WTC11 (cell line): ENCODE measurements around the gene GLT8D1. TPM values are rescaled to one million over a fixed set of nuclear protein-coding genes. Genes with fewer than 3 reads are reported as not detected.

Experiments
- ATAC-seq: fragments of 200-7000 bp; cut with Tn5 transposase; 2 replicates; pipeline ENCODE4 v1.10.0; 2021; ENCODE audit warnings: mild to moderate bottlenecking, moderate library complexity
- CTCF ChIA-PET: fragments of 300-600 bp; sonication (Branson Sonifier 250); formaldehyde crosslinking; loops from one replicate; lab custom pipeline; 2021; ENCODE audit warnings: antibody characterized with exemption; lab: Charles Lee
- POLR2A ChIA-PET: fragments of 350-600 bp; sonication (Branson Sonifier 250); formaldehyde crosslinking; loops from one replicate; lab custom pipeline; 2021; ENCODE audit warnings: antibody characterized with exemption; lab: Charles Lee
- DNase-seq: peaks from one replicate; pipeline ENCODE4 v3.0.0; 2021; ENCODE audit warnings: low spot score
- H3K27ac Mint-ChIP-seq: 2 replicates; pipeline ENCODE4 v1.8.0; 2021; ENCODE audit warnings: mixed read lengths
- H3K27me3 Mint-ChIP-seq: 2 replicates; pipeline ENCODE4 v1.8.0; 2021; ENCODE audit warnings: low read depth, mild to moderate bottlenecking, moderate library complexity, mixed read lengths
- H3K36me3 Mint-ChIP-seq: 2 replicates; pipeline ENCODE4 v1.8.0; 2021; ENCODE audit warnings: mixed read lengths
- H3K4me1 Mint-ChIP-seq: 2 replicates; pipeline ENCODE4 v1.8.0; 2022; ENCODE audit warnings: mixed read lengths
- H3K4me3 Mint-ChIP-seq: 2 replicates; pipeline ENCODE4 v1.8.0; 2021; ENCODE audit warnings: mild to moderate bottlenecking, moderate library complexity, mixed read lengths
- H3K9me3 Mint-ChIP-seq: 2 replicates; pipeline ENCODE4 v1.8.0; 2021; ENCODE audit warnings: mixed read lengths
- ATF2 ChIP-seq: sonication (generic); formaldehyde crosslinking; IDR thresholded peaks from 2 replicates; pipeline ENCODE4 v1.8.1; 2022; ENCODE audit warnings: low read depth, missing genetic modification reagents, borderline replicate concordance
- ATF6 ChIP-seq: sonication (generic); formaldehyde crosslinking; IDR thresholded peaks from 2 replicates; pipeline ENCODE4 v1.8.1; 2023; ENCODE audit warnings: mild to moderate bottlenecking, missing genetic modification reagents
- E2F5 ChIP-seq: sonication (generic); formaldehyde crosslinking; IDR thresholded peaks from 2 replicates; pipeline ENCODE4 v1.8.1; 2022; ENCODE audit warnings: mild to moderate bottlenecking, moderate library complexity, missing genetic modification reagents
- EMX1 ChIP-seq: fragments of 250-450 bp; sonication (Bioruptor Pico); IDR thresholded peaks from 2 replicates; pipeline ENCODE4 v1.8.0; 2021; ENCODE audit warnings: mild to moderate bottlenecking
- FOXK1 ChIP-seq: sonication (generic); formaldehyde crosslinking; IDR thresholded peaks from 2 replicates; pipeline ENCODE4 v1.8.0; 2022; ENCODE audit warnings: mild to moderate bottlenecking, moderate library complexity, missing genetic modification reagents
- JAZF1 ChIP-seq: fragments of 250-450 bp; sonication (Bioruptor Pico); IDR thresholded peaks from 2 replicates; pipeline ENCODE4 v1.9.0; 2021; ENCODE audit warnings: moderate library complexity, mild to moderate bottlenecking, inconsistent platforms
- NFYB ChIP-seq: sonication (generic); formaldehyde crosslinking; conservative IDR thresholded peaks from 2 replicates; pipeline ENCODE4 v1.8.0; 2022; ENCODE audit warnings: low read depth, missing genetic modification reagents
- TEAD1 ChIP-seq: sonication (generic); formaldehyde crosslinking; IDR thresholded peaks from 2 replicates; pipeline ENCODE4 v1.8.0; 2022; ENCODE audit warnings: mild to moderate bottlenecking, missing genetic modification reagents
- TP53 ChIP-seq: sonication (generic); formaldehyde crosslinking; IDR thresholded peaks from 2 replicates; pipeline ENCODE4 v1.8.1; 2023; ENCODE audit warnings: mild to moderate bottlenecking, missing genetic modification reagents
- USF1 ChIP-seq: sonication (generic); formaldehyde crosslinking; IDR thresholded peaks from 2 replicates; pipeline ENCODE4 v1.8.0; 2022; ENCODE audit warnings: mild to moderate bottlenecking, missing genetic modification reagents
- ZBTB21 ChIP-seq: sonication (generic); formaldehyde crosslinking; IDR thresholded peaks from 2 replicates; pipeline ENCODE4 v1.8.1; 2023; ENCODE audit warnings: mild to moderate bottlenecking, missing genetic modification reagents, borderline replicate concordance
- ZMAT4 ChIP-seq: fragments of 250-450 bp; sonication (Bioruptor Pico); IDR thresholded peaks from 2 replicates; pipeline ENCODE4 v1.9.0; 2021; ENCODE audit warnings: mild to moderate bottlenecking
- ZSCAN18 ChIP-seq: fragments of 250-450 bp; sonication (Bioruptor Pico); IDR thresholded peaks from 2 replicates; pipeline ENCODE4 v2.1.2; 2022; ENCODE audit warnings: mild to moderate bottlenecking, moderate library complexity
- total RNA-seq: library from RNA; stranded (reverse); gene quantifications from 3 replicates; pipeline ENCODE4 v1.2.3, GENCODE V29; 2021
- TF ChIP-seq, protein P1 (sequence below): sonication (generic); formaldehyde crosslinking; IDR thresholded peaks from 2 replicates; pipeline ENCODE4 v1.8.0; 2023; ENCODE audit warnings: missing genetic modification reagents, mild to moderate bottlenecking, borderline replicate concordance
- TF ChIP-seq, protein P2 (sequence below): sonication (generic); formaldehyde crosslinking; IDR thresholded peaks from 2 replicates; pipeline ENCODE4 v1.8.0; 2022; ENCODE audit warnings: mild to moderate bottlenecking, missing genetic modification reagents

The GLT8D1 gene
- total RNA-seq, 1 experiment from 2014 or later, result 41.2 TPM

DNA sequence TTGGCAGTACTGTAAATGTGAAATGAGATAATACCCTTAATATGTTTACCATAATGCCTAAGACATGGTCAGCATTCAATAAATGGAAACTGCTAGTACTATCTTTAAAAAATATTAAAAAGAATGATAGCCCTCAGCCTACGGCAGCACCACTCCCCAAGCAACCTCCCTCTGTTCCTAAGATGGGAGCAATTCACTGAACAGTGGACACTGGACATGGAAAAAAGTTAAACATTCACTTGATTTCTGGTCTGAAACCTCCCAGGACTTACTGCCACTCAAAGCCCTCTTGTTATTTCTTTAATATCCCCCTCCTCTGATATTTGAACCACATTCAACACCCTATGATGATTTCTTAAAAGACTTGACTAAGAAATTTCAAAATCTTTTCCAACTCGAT, 38.1 kb upstream of the GLT8D1 start:
- Mint-ChIP-seq H3K27me3 (no peaks in the 10 kb centered on the region), H3K4me1 (no peaks in the 10 kb centered on the region), H3K9me3 (no peaks in the 10 kb centered on the region), H3K27ac (no peak overlapping the region), H3K4me3 (no peak overlapping the region), H3K36me3 (peaks cover 72% of the 10 kb centered on the region)
- CTCF ChIA-PET, result interaction anchor here (0.7 to 1.9 kb wide), 3 partner anchors 49 to 77 kb away, joined by 3 to 6 read pairs (median 4); no protein-coding TSS in a partner anchor
- no peak for DNase-seq
- ATAC-seq, result no peak
- no peak for TF ChIP-seq E2F5
- no peak for TF ChIP-seq TEAD1 (CRISPR knock-in tag)
- TF ChIP-seq, protein P1, sequence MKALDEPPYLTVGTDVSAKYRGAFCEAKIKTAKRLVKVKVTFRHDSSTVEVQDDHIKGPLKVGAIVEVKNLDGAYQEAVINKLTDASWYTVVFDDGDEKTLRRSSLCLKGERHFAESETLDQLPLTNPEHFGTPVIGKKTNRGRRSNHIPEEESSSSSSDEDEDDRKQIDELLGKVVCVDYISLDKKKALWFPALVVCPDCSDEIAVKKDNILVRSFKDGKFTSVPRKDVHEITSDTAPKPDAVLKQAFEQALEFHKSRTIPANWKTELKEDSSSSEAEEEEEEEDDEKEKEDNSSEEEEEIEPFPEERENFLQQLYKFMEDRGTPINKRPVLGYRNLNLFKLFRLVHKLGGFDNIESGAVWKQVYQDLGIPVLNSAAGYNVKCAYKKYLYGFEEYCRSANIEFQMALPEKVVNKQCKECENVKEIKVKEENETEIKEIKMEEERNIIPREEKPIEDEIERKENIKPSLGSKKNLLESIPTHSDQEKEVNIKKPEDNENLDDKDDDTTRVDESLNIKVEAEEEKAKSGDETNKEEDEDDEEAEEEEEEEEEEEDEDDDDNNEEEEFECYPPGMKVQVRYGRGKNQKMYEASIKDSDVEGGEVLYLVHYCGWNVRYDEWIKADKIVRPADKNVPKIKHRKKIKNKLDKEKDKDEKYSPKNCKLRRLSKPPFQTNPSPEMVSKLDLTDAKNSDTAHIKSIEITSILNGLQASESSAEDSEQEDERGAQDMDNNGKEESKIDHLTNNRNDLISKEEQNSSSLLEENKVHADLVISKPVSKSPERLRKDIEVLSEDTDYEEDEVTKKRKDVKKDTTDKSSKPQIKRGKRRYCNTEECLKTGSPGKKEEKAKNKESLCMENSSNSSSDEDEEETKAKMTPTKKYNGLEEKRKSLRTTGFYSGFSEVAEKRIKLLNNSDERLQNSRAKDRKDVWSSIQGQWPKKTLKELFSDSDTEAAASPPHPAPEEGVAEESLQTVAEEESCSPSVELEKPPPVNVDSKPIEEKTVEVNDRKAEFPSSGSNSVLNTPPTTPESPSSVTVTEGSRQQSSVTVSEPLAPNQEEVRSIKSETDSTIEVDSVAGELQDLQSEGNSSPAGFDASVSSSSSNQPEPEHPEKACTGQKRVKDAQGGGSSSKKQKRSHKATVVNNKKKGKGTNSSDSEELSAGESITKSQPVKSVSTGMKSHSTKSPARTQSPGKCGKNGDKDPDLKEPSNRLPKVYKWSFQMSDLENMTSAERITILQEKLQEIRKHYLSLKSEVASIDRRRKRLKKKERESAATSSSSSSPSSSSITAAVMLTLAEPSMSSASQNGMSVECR, result no peak
- no peak for TF ChIP-seq NFYB (CRISPR knock-in tag)
- TF ChIP-seq FOXK1 (CRISPR knock-in tag), result no peak
- TF ChIP-seq EMX1, result no peak
- TF ChIP-seq ZBTB21, result no peak
- no peak for TF ChIP-seq USF1 (CRISPR knock-in tag)
- TF ChIP-seq TP53 (CRISPR knock-in tag), result no peak
- TF ChIP-seq, protein P2, sequence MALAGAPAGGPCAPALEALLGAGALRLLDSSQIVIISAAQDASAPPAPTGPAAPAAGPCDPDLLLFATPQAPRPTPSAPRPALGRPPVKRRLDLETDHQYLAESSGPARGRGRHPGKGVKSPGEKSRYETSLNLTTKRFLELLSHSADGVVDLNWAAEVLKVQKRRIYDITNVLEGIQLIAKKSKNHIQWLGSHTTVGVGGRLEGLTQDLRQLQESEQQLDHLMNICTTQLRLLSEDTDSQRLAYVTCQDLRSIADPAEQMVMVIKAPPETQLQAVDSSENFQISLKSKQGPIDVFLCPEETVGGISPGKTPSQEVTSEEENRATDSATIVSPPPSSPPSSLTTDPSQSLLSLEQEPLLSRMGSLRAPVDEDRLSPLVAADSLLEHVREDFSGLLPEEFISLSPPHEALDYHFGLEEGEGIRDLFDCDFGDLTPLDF (CRISPR knock-in tag), result no peak
- no peak for TF ChIP-seq JAZF1 (CRISPR knock-in tag)
- no peak for TF ChIP-seq ZSCAN18 (CRISPR knock-in tag)
- no peak for TF ChIP-seq ZMAT4 (CRISPR knock-in tag)
- no peak for TF ChIP-seq ATF2 (CRISPR knock-in tag)
- TF ChIP-seq ATF6, result no peak
- POLR2A ChIA-PET, result no interaction called here
